HG02884 (cell line): ENCODE measurements around the gene PRUNE2.
A peak's percentile ranks its signal among the peaks of the same experiment; 100 is the strongest.

Source experiments
- ATAC-seq: cut with Tn5 transposase; IDR thresholded peaks from one replicate; pipeline ENCODE4 v1.9.1; 2021; ENCODE audit warnings: mild to moderate bottlenecking, moderate library complexity; ENCODE audit not compliant: unreplicated experiment

The PRUNE2 gene

GRCh38 chr9:76904661-76905457 lies 1.1 kb downstream of the PRUNE2 start:
- no peak for ATAC-seq

- no peak for ATAC-seq
Observed at GRCh38 chr9:76902395-76902794, 3.5 kb downstream of the PRUNE2 start.

- no peak for ATAC-seq
Observed at GRCh38 chr9:76901801-76902200, 4.1 kb downstream of the PRUNE2 start.

GRCh38 chr9:76900884-76901440 lies 5.0 kb downstream of the PRUNE2 start:
- no peak for ATAC-seq

- ATAC-seq, result no peak
Observed at GRCh38 chr9:76898786-76899185, 7.1 kb downstream of the PRUNE2 start.

DNA sequence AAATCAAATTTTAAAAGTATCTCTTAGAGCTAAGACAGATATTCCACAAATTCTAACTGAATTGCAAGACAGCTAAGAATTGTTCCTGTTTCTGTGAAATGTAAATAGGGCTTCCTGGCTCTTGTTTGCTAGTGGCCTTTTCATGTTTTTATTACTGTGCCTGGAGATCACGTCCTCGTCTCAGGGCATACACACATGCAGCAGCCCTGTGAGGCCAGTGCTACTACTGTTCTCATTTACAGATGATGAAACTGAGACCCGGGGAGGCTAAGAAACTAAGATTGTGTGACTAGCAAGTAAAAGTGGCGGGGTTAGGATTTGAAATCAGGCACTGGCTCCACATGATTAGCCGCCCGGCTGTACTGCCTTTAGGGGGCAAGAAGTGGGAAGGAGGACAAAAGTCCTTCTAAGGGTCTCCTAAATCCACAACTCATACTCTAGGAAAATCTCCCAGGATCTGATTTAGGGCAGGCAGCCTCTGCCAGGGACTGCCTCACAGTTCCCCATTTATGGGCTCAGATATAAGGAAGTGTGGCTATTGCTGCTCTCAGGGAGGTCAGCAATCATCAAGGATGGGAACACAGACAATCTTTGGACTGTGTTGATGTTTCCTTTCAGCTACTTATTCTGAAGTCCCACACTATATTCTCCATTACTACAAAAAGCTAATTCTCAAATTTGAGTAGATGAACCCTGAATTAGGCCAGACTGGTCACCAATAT lies 7.9 kb downstream of the PRUNE2 start:
- ATAC-seq, result no peak

DNA sequence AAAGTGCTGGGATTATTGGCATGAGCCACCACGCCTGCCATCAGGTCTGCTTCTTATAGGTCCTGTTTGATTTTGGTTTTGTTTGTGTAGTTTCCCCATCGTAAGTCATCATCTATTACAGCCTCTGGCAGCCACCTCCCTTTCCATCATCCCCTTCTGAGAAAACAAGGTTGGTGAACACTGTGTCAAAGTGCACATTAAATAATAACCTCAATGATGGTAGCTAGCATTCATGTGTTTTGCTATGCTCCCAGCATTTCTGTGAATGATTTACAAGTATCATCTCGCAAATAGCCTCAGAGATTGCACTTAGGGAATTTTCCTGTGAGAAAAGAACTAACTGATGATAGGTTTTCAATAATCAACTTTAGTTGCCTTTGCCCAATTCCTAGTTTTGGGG lies 9.9 kb downstream of the PRUNE2 start:
- ATAC-seq, result no peak

- ATAC-seq, result no peak
Observed at GRCh38 chr9:76895186-76895585, 10.7 kb downstream of the PRUNE2 start.

- no peak for ATAC-seq
Observed at GRCh38 chr9:76894198-76894597, 11.7 kb downstream of the PRUNE2 start.

GRCh38 chr9:76893395-76893932 lies 12.4 kb downstream of the PRUNE2 start:
- no peak for ATAC-seq

DNA sequence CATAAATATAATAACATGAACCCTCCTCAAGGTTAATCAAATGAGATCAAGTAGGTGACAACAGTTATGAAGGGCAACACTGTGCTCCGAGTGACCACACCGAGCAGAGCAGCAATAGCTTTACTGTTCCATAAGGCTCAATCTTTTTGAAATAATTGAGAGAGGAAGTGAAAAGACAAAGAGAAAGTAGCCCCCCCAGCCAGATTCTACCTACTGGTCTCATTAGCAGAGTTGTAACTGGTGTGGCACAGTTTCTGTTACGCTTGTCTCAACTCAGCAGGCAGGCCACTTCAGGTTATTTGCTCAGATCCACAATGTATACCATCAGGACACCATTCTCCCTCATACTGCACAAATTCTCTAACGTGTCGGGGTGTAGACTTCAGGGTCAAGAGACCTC lies 14.0 kb downstream of the PRUNE2 start:
- peak; percentile 77 for ATAC-seq

DNA sequence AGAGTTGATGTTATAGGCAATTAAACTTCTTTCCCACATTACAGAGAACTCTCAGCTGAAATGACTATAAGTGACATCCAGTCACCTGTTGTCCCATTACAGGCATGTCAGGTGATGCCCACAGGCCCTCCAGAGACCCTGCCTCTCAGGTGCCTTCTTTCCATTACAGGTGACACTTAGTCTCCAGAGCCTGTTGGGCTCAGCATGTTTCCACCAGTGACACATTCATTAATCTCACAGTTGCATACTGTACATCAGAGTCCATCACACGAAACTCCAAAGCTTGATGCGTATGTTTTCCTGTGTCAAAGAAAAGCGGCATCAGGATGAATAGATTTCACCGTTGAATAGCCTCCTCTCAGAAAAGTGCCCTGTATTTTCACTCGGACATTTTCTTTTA lies 14.6 kb downstream of the PRUNE2 start:
- no peak for ATAC-seq

DNA sequence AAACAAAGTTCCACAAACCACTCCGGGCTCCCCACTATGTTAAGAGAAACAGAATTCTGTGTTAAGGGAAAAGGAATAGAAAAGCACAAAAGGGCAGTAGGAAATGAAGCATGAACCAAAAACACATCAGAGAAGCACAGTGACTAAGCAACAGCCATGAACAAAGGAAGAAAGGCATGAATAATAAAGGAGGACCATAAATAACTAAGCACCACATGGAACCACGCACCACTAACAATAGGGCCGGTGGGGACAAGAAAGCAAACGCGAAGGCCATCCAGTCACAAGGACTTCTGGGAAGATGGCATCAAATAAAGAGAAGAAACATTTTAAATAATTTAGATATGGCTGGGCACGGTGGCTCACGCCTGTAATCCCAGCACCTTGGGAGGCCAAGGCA lies 18.0 kb downstream of the PRUNE2 start:
- ATAC-seq, result no peak

DNA sequence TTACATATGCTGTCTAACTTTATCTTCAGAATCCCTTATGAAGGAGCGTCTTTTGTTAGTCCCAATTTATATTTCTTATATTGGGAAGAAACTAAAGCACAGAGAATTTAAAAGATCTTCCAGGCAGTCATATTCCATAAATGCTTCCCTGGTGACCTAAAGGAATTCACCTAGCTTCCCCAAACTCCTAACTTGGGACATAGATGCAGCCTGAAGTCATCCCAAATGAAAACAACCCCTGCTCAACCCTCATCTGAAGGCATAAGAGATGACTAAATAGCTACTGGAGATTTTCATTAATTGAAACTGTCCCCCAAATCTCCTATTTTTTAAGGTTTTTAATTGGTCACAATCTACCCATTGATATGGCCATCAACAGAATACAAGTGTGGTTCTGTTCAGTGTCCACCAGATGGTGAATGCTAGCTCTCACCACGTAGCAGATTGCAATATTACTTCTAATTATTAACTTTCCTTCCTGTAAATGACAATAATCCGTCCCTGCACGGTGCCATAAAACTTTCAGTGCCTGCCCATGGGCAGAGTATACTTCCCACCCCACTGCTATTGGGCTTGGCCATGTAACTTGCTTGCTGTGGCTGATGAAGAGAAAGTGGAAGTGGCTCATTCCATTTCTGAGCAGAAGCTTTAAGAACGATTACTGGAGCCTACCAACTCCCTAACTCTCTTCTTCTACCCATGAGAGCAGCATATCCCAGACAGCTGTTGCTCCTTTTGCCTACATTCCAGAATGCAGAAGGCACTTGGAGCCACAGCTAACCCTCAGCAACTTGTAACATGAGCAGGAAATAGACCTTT lies 18.7 kb downstream of the PRUNE2 start:
- ATAC-seq, result no peak

GRCh38 chr9:76886318-76886717 lies 19.6 kb downstream of the PRUNE2 start:
- no peak for ATAC-seq

DNA sequence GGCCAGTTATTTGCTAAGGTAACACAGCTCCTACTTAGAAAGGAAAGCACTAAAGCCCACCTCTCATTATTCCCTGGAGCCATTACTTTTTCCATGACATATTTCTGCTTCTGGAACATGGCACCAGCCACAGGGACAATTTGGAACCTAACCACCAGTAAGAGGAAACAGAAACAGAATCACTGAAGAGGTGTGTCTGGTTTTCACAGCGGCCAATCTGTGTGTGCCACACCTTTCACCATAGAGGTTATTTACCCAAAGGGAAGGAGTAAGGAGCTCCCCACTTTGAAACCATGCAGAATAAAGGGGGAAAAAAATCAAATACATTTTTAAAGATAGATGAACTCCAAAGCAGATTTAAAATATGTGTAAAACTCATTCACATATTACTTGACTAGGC lies 21.1 kb downstream of the PRUNE2 start:
- no peak for ATAC-seq

DNA sequence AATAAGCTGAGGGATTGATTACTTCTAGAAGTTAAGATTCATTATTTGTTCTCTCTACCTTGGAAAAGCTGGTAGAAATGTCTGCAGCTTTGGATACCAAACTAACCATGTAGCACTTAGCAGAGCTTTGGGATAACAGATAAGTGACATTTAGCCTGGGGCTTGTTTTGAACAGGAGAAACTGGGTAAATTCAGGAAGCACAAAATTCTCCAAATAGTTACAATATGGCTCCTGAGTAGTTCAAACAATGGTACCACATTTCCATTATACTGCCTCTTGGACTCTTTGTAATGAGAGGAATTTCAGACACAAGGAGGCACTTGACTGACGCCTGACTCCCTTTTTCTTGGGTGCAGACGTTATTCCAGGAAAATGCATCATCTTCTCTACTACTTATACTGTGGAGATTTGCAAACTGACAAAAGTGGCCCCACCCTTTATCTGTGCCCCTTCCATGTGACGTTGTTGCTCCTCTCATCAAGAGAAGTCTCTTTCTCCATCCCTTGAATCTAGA lies 22.5 kb downstream of the PRUNE2 start:
- no peak for ATAC-seq

DNA sequence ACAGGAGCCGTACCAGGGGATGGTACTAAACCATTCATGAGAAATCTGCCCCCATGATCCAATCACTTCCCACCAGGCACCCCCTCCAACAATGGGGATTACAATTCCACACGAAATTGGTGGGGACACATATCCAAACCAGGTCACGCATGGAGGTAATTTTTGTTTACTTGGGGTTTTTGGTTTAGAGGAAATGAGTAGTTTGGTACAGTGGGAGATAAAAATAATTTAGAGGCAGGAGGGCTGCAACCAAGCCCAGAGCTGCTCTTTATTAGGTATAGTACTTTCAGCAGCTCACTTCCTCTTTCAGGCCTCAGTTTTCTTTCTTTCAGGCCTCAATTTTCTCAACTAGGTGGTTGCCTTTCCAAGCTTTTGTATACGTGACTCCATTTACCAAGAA lies 23.2 kb downstream of the PRUNE2 start:
- ATAC-seq, result peak; percentile 88

GRCh38 chr9:76880210-76880609 lies 25.7 kb downstream of the PRUNE2 start:
- ATAC-seq, result no peak

DNA sequence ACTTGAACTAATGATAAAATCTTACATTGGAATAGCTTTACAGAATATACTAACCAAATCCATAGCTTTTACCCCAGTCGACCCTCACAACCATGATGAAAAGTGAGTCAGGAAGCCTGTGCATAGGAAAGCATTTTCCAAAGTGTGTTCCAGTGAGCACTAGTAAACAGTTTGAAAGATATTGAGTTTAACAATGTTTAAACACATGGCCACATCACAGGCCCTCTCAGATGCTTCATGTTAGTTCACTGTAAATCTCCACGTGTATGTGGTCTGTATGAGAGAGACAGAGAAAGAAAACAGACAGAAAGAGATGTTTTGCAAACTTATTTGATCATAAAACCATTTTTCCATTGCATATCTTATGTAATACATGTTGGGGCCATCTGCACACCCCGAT lies 27.0 kb downstream of the PRUNE2 start:
- no peak for ATAC-seq

DNA sequence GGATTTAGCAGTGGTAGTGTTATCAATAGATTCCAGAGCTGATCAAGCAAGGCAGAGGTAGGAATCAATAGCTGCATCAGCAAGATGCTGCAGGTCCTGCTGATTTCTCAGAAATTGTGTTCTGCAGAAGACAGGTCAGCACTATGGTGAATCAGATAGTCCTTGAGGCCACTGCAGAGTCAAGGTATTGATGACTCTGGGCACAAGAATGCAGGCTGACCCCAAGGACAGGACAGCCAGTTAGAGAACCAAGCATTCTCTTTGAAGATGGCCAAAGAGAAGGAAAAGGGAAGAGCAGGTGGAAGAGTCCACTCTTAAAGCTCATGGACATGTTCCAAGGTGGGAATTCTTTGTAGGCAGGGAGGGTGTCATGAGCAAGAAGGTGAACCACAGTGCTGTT lies 28.0 kb downstream of the PRUNE2 start:
- no peak for ATAC-seq
